G401 (cell line): ENCODE data around the gene CCR5. TPM values are rescaled to one million over a fixed set of nuclear protein-coding genes. Genes with fewer than 3 reads are reported as not detected.
"Not testable (repeated sequence)": the region's sequence is repeated elsewhere in the genome, so short reads cannot be mapped to it uniquely, and the experiment has no call there.

ENCODE experiments used
- DNase-seq: peaks from one replicate; pipeline ENCODE4 v3.0.0-alpha.2; 2015; ENCODE audit warnings: low spot score
- in situ Hi-C: cut with HindIII; loops from 2 replicates; pipeline ENCODE4 v1.10.0; 2016; ENCODE audit warnings: low sequenced_read_pairs, mixed read lengths
- total RNA-seq: library from RNA; depleted of rRNA; stranded (reverse); fragments of >200 nt; shearing (Covaris generic); gene quantifications from 2 replicates; pipeline ENCODE4 v1.2.3, GENCODE V29; 2014

CCR5 gene
- total RNA-seq, 1 experiment from 2014 or later = 0.20 TPM

- in situ Hi-C loops = no loop called here
- no peak for DNase-seq
These were observed 9.9 kb downstream of the CCR5 start for GRCh38 chr3:46380471-46381221.

GRCh38 chr3:46381625-46382024, 10.9 kb downstream of the CCR5 start:
- DNase-seq = no peak
- in situ Hi-C loops = no loop called here

- no peak for DNase-seq
- in situ Hi-C loops = no loop called here
These were observed 12.6 kb downstream of the CCR5 start for GRCh38 chr3:46383211-46383950.

GRCh38 chr3:46383951-46384330, 13.2 kb downstream of the CCR5 start:
- in situ Hi-C loops = no loop called here
- DNase-seq = no peak

GRCh38 chr3:46386205-46386604, 15.5 kb downstream of the CCR5 start:
- in situ Hi-C loops = no loop called here
- DNase-seq = no peak

GRCh38 chr3:46388847-46389246, 18.1 kb downstream of the CCR5 start:
- DNase-seq, in situ Hi-C loops: not testable (repeated sequence)

GRCh38 chr3:46389306-46389705, 18.6 kb downstream of the CCR5 start:
- in situ Hi-C loops = no loop called here
- no peak for DNase-seq

- in situ Hi-C loops, DNase-seq: not testable (repeated sequence)
These were observed 20.8 kb downstream of the CCR5 start for GRCh38 chr3:46391526-46391925.

GRCh38 chr3:46393011-46393410, 22.3 kb downstream of the CCR5 start:
- no peak for DNase-seq
- in situ Hi-C loops = no loop called here

GRCh38 chr3:46393554-46394434, 23.0 kb downstream of the CCR5 start:
- in situ Hi-C loops = no loop called here
- no peak for DNase-seq

- in situ Hi-C loops = no loop called here
- no peak for DNase-seq
These were observed 24.5 kb downstream of the CCR5 start for GRCh38 chr3:46395210-46395661.

- in situ Hi-C loops = no loop called here
These were observed 25.2 kb downstream of the CCR5 start for GRCh38 chr3:46395766-46396530.

GRCh38 chr3:46397111-46397510, 26.4 kb downstream of the CCR5 start:
- in situ Hi-C loops = no loop called here
- peak; percentile 60 for DNase-seq

More at GRCh38 chr3:46395766-46396530, 25.2 kb downstream of the CCR5 start:
- no peak for DNase-seq

- no peak for DNase-seq
- in situ Hi-C loops = no loop called here
These were observed 27.6 kb downstream of the CCR5 start for GRCh38 chr3:46398186-46398955.

GRCh38 chr3:46399098-46399497, 28.4 kb downstream of the CCR5 start:
- in situ Hi-C loops = no loop called here
- no peak for DNase-seq

- in situ Hi-C loops = no loop called here
- DNase-seq = no peak
These were observed 28.8 kb downstream of the CCR5 start for GRCh38 chr3:46399557-46399956.

GRCh38 chr3:46400000-46400734, 29.4 kb downstream of the CCR5 start:
- in situ Hi-C loops = no loop called here
- DNase-seq = no peak

GRCh38 chr3:46400846-46401245, 30.1 kb downstream of the CCR5 start:
- in situ Hi-C loops = no loop called here
- no peak for DNase-seq
